GM19372 (cell line): ENCODE data around the gene HTR1E.
"Not testable (repeated sequence)": the region's sequence is repeated elsewhere in the genome, so short reads cannot be mapped to it uniquely, and the experiment has no call there.

Experiments
- ATAC-seq: cut with Tn5 transposase; IDR thresholded peaks from one replicate; pipeline ENCODE4 v1.9.1; 2021; ENCODE audit warnings: mild to moderate bottlenecking, low read depth, moderate library complexity; ENCODE audit not compliant: unreplicated experiment

HTR1E gene

DNA sequence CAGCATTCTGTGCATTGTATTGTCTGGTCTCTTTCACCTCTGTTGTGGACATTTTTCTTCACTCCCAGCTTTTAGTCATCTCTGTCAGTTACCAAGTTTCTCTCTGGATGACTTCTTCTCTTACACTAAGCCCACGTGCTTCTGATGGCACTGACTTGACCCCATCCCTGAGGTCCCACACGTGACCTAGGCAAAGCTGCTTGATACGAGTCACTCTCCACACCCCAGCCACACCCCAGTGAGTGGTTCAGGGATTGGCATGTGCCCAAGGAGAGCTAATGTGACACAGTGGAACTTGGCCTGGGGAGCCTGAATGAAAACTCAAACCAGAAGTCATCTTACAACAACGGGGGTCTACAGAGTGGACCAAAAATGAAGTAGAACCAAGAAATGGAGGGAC, 32.2 kb downstream of the HTR1E start:
- no peak for ATAC-seq

DNA sequence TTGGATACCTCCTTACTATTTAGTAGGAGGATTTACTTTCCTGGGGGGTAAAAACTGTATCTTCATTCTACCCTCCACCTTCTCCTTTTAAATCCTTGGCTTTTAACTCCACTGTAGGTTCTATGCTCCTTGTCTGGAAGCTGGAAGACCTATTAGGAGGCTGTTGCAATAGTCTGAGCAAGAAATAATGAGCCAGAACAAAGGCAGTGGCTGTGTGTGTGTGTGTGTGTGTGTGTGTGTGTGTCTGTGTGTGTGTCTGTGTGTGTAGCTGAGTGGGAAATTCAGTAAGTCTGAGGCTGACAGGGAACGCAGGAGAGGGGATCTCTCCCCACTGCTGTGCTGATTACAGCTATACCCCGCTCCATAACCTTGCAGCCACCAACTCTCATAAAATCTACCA, 35.8 kb downstream of the HTR1E start:
- ATAC-seq = no peak

DNA sequence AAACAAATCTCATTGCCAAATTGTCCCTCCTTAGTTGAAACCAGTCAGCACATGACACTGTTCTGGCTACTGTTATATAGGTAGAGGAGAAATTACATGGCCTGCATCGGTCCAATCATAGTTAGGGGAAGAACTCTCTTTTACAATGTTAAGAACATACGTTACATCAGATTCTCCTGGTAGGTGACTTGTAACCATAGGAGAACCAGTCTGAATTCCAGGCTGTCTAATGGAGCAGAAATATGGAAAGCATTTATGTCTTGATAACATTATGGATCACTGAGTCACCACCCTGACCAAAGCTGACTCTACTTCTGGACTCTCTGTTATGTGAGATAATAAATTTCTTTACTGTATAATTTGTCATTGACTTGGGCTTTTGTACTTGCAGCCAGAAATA, 40.9 kb downstream of the HTR1E start:
- ATAC-seq = no peak

DNA sequence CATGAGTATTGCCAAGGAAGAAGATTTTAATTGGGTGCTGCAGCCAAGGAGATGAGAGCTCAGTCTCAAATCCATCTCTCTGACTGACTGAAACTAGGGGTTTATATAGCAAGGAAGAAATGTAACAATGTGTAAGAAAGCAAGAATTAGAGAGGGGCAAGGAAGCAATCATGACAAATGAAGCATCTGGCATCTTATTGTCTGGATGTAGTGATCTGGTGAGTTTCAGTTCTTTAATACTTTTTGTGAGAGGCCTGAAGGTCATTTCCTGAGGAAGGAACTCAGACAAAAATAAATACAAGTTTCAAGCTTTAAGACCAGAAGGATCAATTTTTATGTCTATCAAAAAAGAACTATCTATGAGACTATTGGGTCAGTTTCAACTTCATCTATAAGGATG, 64.2 kb downstream of the HTR1E start:
- no peak for ATAC-seq

DNA sequence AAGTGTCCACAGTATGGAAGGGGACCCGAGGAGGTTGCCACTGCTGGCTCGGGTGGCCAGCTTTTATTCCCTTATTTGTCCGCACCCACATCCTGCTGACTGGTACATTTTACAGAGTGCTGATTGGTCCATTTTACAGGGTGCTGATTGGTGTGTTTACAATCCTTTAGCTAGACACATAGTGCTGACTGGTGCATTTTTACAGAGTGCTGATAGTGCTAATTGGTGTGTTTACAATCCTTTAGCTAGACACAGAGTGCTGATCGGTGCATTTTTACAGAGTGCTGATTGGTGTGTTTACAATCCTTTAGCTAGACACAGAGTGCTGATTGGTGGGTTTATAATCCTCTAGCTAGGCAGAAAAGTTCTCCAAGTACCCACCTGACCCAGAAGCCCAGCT, 65.1 kb downstream of the HTR1E start:
- ATAC-seq = not testable (repeated sequence)

DNA sequence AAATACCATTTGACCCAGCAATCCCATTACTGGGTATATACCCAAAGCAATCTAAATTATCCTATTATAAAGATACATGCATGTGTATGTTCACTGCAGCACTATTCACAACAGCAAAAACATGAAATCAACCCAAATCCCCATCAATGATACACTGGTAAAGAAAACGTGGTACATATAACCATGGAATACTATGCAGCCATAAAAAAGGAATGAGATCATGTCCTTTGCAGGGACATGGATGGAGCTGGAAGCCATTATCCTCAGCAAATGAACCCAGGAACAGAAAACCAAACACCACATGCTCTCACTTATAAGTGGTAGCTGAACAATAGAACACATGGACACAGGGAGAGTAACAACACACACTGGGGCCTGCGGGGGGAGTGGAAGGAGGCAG, 69.2 kb downstream of the HTR1E start:
- ATAC-seq = not testable (repeated sequence)

DNA sequence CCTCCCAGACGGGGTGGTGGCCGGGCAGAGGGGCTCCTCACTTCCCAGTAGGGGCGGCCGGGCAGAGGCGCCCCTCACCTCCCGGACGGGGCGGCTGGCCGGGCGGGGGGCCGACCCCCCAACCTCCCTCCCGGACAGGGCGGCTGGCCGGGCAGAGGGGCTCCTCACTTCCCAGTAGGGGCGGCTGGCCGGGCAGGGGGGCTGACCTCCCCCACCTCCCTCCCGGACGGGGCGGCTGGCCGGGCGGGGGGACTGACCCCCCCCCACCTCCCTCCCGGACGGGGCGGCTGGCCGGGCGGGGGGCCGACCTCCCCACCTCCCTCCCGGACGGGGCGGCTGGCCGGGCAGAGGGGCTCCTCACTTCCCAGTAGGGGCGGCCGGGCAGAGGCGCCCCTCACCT, 72.3 kb downstream of the HTR1E start:
- ATAC-seq = not testable (repeated sequence)

DNA sequence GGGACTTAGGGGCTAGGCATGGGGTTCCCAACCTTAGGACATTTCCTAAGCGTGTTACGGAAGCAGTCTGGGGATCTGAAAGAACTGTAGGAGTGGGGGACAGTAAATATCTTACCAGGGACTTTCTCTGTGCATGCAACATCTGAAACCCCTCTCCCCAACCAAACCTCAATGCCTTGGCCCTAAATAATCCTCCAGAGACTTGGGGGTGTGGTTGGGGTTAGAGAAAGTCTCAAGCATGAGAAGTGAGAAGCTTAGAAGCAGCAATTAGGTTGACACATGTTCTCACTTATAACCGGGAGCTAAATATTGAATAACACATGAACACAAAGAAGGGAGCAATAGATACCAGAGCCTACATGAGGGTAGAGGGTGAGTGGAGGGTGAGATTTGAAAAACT, 74.7 kb downstream of the HTR1E start:
- ATAC-seq = no peak

DNA sequence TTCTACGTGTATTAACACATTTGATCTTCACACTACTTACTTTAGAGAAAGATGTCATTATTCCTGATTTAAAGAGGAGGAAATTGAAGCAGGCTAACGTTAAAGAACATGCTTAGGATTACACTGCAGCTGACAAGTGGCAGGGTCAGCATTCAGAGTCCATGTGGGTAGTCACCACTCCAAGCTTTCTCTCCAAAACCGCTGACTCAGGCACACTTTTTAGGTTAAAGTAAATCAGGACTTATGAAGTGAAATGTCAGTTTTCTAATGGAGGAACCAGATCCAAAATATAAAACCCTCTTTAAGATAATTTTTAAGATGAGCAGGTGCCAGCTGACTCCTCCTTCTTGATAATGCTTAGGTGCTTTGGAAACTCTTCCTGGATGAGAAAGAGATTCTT, 75.4 kb downstream of the HTR1E start:
- no peak for ATAC-seq

DNA sequence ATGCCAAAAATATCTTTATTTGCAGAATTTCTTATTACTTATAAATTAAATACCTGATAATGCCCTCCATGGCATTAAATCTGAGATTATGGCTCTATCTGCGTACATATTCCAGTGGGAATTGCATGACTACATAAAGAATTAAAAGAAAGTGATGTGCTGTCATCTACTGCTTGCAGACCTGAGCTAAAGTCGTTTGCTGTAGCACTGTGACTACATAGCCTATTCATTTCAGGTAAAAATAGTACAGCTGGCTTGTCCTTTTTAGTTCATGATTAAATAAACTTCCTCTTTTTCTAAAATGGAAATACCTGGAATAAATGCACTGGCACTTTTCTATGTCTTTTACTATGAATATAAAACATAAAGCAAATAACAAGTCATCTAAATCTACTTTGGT, 79.4 kb downstream of the HTR1E start:
- ATAC-seq = no peak

DNA sequence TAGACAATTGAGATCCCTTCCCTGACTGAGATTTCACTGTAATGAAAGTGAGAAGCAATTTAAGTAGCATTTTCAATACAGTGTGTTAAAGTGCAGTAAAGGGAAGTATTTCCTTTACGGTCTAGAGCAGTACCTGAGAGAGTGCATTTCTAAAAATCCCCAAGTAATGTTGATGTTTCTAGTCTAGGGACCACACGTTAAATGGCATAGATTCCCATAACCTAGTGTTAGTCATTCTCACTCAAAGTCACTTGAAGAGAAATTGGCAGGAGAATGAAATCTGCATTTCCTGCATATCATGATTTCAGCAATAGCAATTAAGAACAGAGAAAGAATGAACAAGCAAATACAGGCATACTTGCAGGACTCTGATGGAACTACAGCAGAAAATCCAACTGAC, 89.7 kb downstream of the HTR1E start:
- no peak for ATAC-seq

DNA sequence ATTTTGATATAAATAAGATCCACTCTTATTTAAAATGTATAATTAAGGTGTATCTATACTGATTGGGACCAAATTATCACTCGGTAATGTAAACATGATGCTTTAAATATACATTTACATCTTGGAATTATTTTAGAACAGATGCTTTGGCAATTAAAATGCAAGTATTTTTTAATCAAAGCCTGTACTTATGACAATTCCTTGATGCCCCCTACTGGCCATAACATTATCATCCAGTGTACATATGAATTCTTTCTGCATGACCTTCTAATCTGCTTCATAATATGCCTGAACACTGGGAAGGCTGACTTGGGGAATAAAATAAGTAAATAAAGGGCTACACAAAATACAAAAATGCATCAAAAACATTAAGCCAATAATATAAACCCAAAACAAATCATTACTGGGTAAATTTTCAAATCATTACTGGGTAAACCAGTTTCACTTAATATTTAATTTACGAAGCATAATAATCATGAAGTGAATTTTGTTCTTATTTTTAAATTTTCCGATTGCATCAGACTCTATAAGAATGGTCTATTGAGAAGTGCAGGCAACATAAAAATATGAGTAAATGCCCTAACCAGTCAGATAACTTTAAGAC, 92.5 kb downstream of the HTR1E start:
- no peak for ATAC-seq

DNA sequence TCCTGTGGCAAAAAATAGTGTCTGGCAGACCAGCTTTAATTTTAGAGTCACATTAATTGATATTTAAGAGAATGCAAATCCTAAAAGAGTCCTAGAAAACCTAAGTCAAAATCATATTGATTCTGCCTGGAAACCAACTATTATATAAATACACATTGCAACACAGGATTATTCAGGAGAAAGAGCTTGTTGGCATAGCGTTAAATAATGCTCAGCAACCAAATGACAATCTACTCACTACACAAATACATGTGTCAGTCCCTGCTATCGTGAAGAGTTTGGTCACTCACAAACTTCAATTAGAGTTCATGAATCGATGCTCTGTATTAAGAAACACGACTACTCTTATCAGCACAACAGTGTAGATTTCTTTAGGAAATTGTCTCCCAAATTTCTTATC, 103.4 kb downstream of the HTR1E start:
- no peak for ATAC-seq

DNA sequence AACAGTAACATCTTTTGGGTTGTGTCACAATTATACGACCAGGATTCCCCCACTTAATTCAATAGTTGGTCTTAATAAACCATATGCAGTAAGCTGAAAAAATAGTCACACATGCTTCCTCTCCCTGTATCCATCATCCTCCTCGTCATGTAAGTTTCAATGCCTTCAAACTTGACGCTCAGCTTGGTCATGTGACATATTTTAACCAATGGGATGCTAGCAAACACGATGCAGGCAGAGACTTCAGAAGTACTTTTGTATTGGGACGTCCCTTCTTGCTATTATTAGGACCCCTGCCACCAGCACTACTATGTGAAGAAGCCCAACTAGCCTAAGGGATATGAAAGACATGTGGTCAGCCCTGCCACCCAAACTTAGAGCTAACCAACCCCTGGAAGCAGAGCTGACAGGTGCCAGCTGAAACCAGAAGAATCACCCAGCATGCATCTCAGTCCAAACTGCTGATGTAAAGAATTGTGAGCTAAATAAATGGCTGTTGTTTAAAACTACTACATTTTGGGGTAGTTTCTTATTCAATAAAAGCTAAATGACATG, 108.3 kb downstream of the HTR1E start:
- no peak for ATAC-seq

DNA sequence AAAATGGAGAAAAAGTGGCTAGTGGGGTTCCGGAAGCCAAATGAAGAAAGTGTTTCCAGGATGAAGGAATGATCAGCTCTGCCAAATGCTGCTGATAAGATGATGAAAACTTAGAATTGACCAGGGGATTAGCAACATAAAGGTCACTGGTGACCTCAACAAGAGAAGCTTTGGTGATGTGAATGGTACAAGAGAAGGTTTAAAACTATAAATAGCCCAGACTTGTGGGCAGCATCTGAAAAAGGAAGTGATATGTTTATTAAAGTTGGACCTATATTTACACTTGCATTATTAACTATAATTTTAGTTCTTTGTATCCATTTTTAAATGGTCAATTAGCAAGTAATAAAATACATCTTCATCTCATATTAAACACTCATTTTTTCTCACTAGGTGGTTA, 112.5 kb downstream of the HTR1E start:
- ATAC-seq = peak; percentile 58

DNA sequence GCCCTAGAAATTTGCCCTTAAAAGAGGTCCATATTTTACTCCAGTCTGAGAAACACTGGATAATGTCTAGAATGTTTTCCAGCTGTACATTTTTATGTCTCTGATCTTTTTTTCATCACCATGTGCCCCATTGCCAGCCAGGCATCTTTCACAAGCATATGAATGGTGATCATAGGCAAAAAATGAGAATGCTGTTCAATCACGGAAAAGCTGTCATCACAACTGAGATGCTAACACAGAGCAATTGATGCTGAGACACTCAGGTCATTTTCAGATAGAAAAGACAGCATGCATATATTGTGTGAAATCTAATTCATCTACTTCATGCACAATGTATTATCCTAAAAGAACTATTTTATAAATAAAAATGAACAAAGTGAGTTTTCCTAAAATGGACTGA, 116.0 kb downstream of the HTR1E start:
- ATAC-seq = no peak

DNA sequence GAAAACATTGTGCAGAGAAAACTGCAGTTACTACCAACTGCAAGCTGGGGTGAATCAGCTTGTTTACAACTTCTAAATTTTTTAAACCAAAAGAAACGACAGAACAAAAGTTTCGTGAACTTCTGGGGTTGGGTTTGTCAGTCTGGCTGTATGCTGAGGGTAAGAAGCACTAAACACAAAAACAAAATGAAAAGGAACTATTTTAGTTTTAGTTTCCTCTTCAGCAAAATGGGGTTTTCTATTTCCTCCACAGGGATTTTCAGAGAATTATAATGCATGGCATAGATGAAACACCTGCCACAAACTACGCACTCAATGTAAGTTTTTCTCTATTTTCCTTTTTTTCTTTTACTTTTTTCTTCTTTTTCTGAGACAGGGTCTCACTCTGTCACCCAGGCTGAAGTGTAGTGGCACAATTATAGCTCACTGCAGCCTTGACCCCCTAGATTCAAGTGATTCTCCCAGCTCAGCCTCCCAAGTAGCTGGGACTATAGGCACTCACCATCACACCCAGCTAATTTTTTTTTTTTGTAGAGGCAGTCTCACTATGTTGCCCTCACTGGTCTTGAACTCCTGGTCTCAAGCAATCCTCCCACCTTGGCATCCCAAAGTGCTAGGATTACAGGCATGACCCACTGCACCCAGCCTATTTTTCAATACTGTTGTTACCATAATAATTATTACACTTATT, 117.0 kb downstream of the HTR1E start:
- no peak for ATAC-seq

DNA sequence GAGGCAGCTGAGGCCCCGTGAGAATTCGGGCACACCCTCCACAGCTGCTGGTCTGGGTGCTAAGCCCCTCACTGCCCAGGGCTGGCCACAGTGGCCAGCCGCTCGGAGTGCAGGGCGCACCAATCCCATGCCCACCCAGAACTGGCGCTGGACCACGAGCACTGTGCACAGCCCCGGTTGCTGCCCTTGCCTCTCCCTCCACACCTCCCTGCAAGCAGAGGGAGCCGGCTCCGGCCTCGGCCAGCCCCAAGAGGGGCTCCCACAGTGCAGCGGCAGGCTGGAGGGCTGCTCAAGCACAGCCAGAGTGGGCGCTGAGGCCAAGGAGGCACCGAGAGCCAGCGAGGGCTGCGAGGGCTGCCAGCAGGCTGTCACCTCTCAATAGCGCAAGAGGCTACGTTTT, 122.6 kb downstream of the HTR1E start:
- no peak for ATAC-seq

DNA sequence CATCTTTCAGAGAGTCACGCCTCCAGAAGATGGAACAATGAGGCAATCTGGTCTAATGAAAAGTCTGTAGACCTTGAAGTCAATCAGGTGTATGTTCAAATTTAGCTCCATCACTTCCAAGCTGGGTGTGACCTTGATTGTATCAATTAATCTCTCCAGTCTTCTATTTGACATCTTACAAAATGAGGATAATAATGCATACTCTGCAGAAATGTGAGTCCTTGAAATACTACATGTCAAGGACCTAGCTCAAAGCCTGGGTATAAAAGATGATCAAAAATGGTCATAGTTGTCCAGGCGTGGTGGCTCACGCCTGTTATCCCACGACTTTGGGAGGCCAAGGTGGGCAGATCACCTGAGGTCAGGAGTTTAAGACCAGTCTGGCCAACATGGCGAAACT, 127.8 kb downstream of the HTR1E start:
- ATAC-seq = no peak
